ENCODE measurements around the gene NUDT17. TPM values are rescaled to one million over a fixed set of nuclear protein-coding genes. Genes with fewer than 3 reads are reported as not detected.

Gene NUDT17
- total and polyA plus RNA-seq, 11 donors = 0.71 to 10.9 (median 4.2) TPM

Small RNA genes lying within 50 kb of the gene (microRNA-seq; reads per million reads assigned to microRNA genes)
- 0 to 0.21 (median 0.03) reads per million in 4 donors for gene MIR6736

Other genes with a start within 250 kb of the NUDT17 start
- gene GPR89A, start 237.6 kb upstream of the NUDT17 start, total RNA-seq = 10 to 100 TPM in 6 of 9 donors, 1 to 10 TPM in 3; 7.4 to 16.1 (median 10.8) TPM
- gene GPR89A, start 237.6 kb upstream of the NUDT17 start, polyA plus RNA-seq = 10 to 100 TPM in 1 of 2 donors, 1 to 10 TPM in 1; 6.2 to 17.1 TPM
- under 1 TPM in 3 of 9 donors, not detected in 6; 0.20 to 0.25 (median 0.20) TPM for gene PDZK1, start 138.3 kb upstream of the NUDT17 start, total RNA-seq
- gene PDZK1, start 138.3 kb upstream of the NUDT17 start, polyA plus RNA-seq = under 1 TPM; 0.07 to 0.57 TPM
- under 1 TPM in 2 of 9 donors, not detected in 7; 0.64 to 0.79 TPM for gene CD160, start 126.1 kb upstream of the NUDT17 start, total RNA-seq
- not detected for gene CD160, start 126.1 kb upstream of the NUDT17 start, polyA plus RNA-seq
- gene RNF115, start 21.5 kb upstream of the NUDT17 start, total RNA-seq = 10 to 100 TPM; 41.4 to 76.5 (median 52.0) TPM
- gene RNF115, start 21.5 kb upstream of the NUDT17 start, polyA plus RNA-seq = 10 to 100 TPM; 20.5 to 29.4 TPM
- 10 to 100 TPM; 12.5 to 22.4 (median 15.1) TPM for gene POLR3C, start 21.4 kb upstream of the NUDT17 start, total RNA-seq
- gene POLR3C, start 21.4 kb upstream of the NUDT17 start, polyA plus RNA-seq = 10 to 100 TPM in 1 of 2 donors, 1 to 10 TPM in 1; 5.9 to 14.8 TPM
- 10 to 100 TPM; 14.2 to 25.8 (median 15.6) TPM for gene PIAS3, start 13.5 kb downstream of the NUDT17 start, total RNA-seq
- 10 to 100 TPM; 14.2 to 31.0 TPM for gene PIAS3, start 13.5 kb downstream of the NUDT17 start, polyA plus RNA-seq
- gene ANKRD35, start 40.2 kb downstream of the NUDT17 start, total RNA-seq = 1 to 10 TPM in 2 of 9 donors, under 1 TPM in 7; 0.29 to 1.4 (median 0.51) TPM
- 1 to 10 TPM in 1 of 2 donors, under 1 TPM in 1; 0.50 to 1.5 TPM for gene ANKRD35, start 40.2 kb downstream of the NUDT17 start, polyA plus RNA-seq
- 1 to 10 TPM in 7 of 9 donors, under 1 TPM in 2; 0.81 to 5.4 (median 1.3) TPM for gene ITGA10, start 64.4 kb downstream of the NUDT17 start, total RNA-seq
- 1 to 10 TPM; 2.4 to 2.6 TPM for gene ITGA10, start 64.4 kb downstream of the NUDT17 start, polyA plus RNA-seq
- 10 to 100 TPM; 17.7 to 27.5 (median 24.5) TPM for gene PEX11B, start 73.1 kb downstream of the NUDT17 start, total RNA-seq
- 10 to 100 TPM; 19.6 to 29.8 TPM for gene PEX11B, start 73.1 kb downstream of the NUDT17 start, polyA plus RNA-seq
- gene RBM8A, start 81.9 kb downstream of the NUDT17 start, total RNA-seq = 100 to 1,000 TPM in 1 of 9 donors, 10 to 100 TPM in 8; 58.7 to 100 (median 75.7) TPM
- 100 to 1,000 TPM in 1 of 2 donors, 10 to 100 TPM in 1; 57.9 to 186 TPM for gene RBM8A, start 81.9 kb downstream of the NUDT17 start, polyA plus RNA-seq
- gene LIX1L, start 112.4 kb downstream of the NUDT17 start, total RNA-seq = 10 to 100 TPM; 21.7 to 31.5 (median 26.4) TPM
- 10 to 100 TPM in 1 of 2 donors, 1 to 10 TPM in 1; 7.0 to 13.4 TPM for gene LIX1L, start 112.4 kb downstream of the NUDT17 start, polyA plus RNA-seq
- 1 to 10 TPM; 1.0 to 3.5 (median 1.7) TPM for gene ANKRD34A, start 118.9 kb downstream of the NUDT17 start, total RNA-seq
- gene ANKRD34A, start 118.9 kb downstream of the NUDT17 start, polyA plus RNA-seq = 1 to 10 TPM in 1 of 2 donors, under 1 TPM in 1; 0.65 to 1.9 TPM
- gene POLR3GL, start 119.1 kb downstream of the NUDT17 start, total RNA-seq = 10 to 100 TPM; 30.2 to 45.7 (median 36.0) TPM
- gene POLR3GL, start 119.1 kb downstream of the NUDT17 start, polyA plus RNA-seq = 10 to 100 TPM; 45.8 to 69.4 TPM
- 1,000 to 10,000 TPM in 4 of 9 donors, 100 to 1,000 TPM in 5; 489 to 1,925 (median 1,000) TPM for gene TXNIP, start 150.9 kb downstream of the NUDT17 start, total RNA-seq
- 100 to 1,000 TPM; 222 to 597 TPM for gene TXNIP, start 150.9 kb downstream of the NUDT17 start, polyA plus RNA-seq
- 100 to 1,000 TPM in 3 of 9 donors, 10 to 100 TPM in 6; 21.8 to 125 (median 79.5) TPM for gene HJV, start 176.1 kb downstream of the NUDT17 start, total RNA-seq
- gene HJV, start 176.1 kb downstream of the NUDT17 start, polyA plus RNA-seq = 10 to 100 TPM in 1 of 2 donors, under 1 TPM in 1; 0.62 to 37.7 TPM

All from heart left ventricle (tissue), 11 donors.